K562 (cell line): Measurements from ENCODE around the gene TPO. TPM values are rescaled to one million over a fixed set of nuclear protein-coding genes. Genes with fewer than 3 reads are reported as not detected.

Experiments
- ATAC-seq: fragments of 200-7000 bp; cut with Tn5 transposase; 3 replicates; pipeline ENCODE4 v1.9.1; 2020; ENCODE audit warnings: moderate library complexity
- BruUV-seq: library from RNA; stranded (reverse); fragments of 400-500 nt; replicated peaks from 2 replicates; lab custom pipeline; 2021; lab: Mats Ljungman, UMichigan
- CTCF ChIA-PET: fragments of 300-600 bp; formaldehyde crosslinking; extraction: SDS; loops from one replicate; lab custom pipeline; 2021; ENCODE audit warnings: low intra/inter-chr PET ratio; lab: Yijun Ruan, JAX
- POLR2A ChIA-PET: fragments of 300-600, 350-650 bp; sonication (Branson Sonifier 250); formaldehyde crosslinking; extraction: SDS; loops from one replicate; lab custom pipeline; 2021; ENCODE audit warnings: antibody characterized with exemption, inconsistent platforms; lab: Yijun Ruan, JAX
- DNase-seq, 4 experiments: peaks; one replicate each; pipeline versions ENCODE4 v3.0.0 to v3.0.0-alpha.2; 2011 to 2018; ENCODE audit warnings: low spot score in 3 of 4, mixed read lengths in 3 of 4; ENCODE audit errors: extremely low read depth in 1 of 4
- FAIRE-seq: peaks from 2 replicates; lab custom pipeline; 2011; peaks lifted over from hg19 to GRCh38; lab: Jason Lieb, UNC
- H2AFZ ChIP-seq: 2 replicates; pipeline ENCODE4 v1.6.0; 2011; ENCODE audit warnings: low read depth, low read length, control low read depth, inconsistent platforms
- H3K27ac ChIP-seq: fragments of 200-600 bp; 3 replicates; pipeline ENCODE4 v1.8.0; 2011; ENCODE audit warnings: low read depth, mild to moderate bottlenecking, control low read depth, inconsistent platforms, low read length, moderate library complexity, mixed read lengths; ENCODE audit errors: extremely low read depth
- H3K27me3 ChIP-seq, 2 experiments: fragments of 300-600 bp in 1 of 2; 2 replicates in 1 of 2; 3 replicates in 1 of 2; pipeline versions ENCODE4 v1.6.0 to v1.8.0; 2011; ENCODE audit warnings: inconsistent platforms in 2 of 2, low read length in 2 of 2, mild to moderate bottlenecking in 1 of 2, mixed read lengths in 1 of 2, moderate library complexity in 1 of 2; ENCODE audit not compliant: control insufficient read depth in 2 of 2, insufficient read depth in 2 of 2
- H3K36me3 ChIP-seq: fragments of 300-600 bp; 3 replicates; pipeline ENCODE4 v1.8.0; 2011; ENCODE audit warnings: mild to moderate bottlenecking, low read length, inconsistent platforms; ENCODE audit not compliant: control insufficient read depth, insufficient read depth
- H3K4me1 ChIP-seq, 2 experiments: fragments of 200-600 bp in 1 of 2; replicated peaks in 1 of 2; 2 replicates in 1 of 2; 3 replicates in 1 of 2; pipeline versions ENCODE4 v1.5.1 to v1.8.0; 2011; ENCODE audit warnings: inconsistent platforms in 2 of 2, low read length in 2 of 2, mild to moderate bottlenecking in 1 of 2, mixed read lengths in 1 of 2, moderate library complexity in 1 of 2; ENCODE audit not compliant: control insufficient read depth in 2 of 2, insufficient read depth in 2 of 2
- H3K4me2 ChIP-seq: 2 replicates; pipeline ENCODE4 v1.6.1; 2011; ENCODE audit warnings: low read length, control low read depth, inconsistent platforms, mixed read lengths; ENCODE audit not compliant: insufficient read depth
- H3K4me3 ChIP-seq: fragments of 200-600 bp; sonication (generic), shearing (Covaris generic); 2 replicates; pipeline ENCODE4 v1.5.1; 2016; ENCODE audit warnings: control low read depth, inconsistent platforms
- H3K79me2 ChIP-seq: fragments of 200-600 bp; 3 replicates; pipeline ENCODE4 v1.8.0; 2011; ENCODE audit warnings: low read length, inconsistent platforms; ENCODE audit not compliant: control insufficient read depth, insufficient read depth
- H3K9ac ChIP-seq, 2 experiments: 2 replicates each; pipeline versions ENCODE4 v1.6.0 to v1.6.1; 2011; ENCODE audit warnings: low read depth in 2 of 2, low read length in 2 of 2, control low read depth in 1 of 2, inconsistent platforms in 1 of 2, mild to moderate bottlenecking in 1 of 2, mixed read lengths in 1 of 2; ENCODE audit not compliant: insufficient read depth in 1 of 2
- H3K9me1 ChIP-seq: one replicate; pipeline ENCODE4 v1.6.0; 2011; ENCODE audit warnings: inconsistent platforms, mild to moderate bottlenecking, low read length, moderate library complexity; ENCODE audit not compliant: control insufficient read depth, insufficient read depth
- H3K9me3 ChIP-seq: replicated peaks from 2 replicates; pipeline ENCODE4 v1.5.1; 2011; ENCODE audit warnings: low read depth, low read length, inconsistent platforms; ENCODE audit not compliant: control insufficient read depth, insufficient read depth
- H4K20me1 ChIP-seq: replicated peaks from 2 replicates; pipeline ENCODE4 v1.6.1; 2011; ENCODE audit warnings: low read length, inconsistent platforms, mixed read lengths; ENCODE audit not compliant: control insufficient read depth, insufficient read depth
- C11orf30 ChIP-seq: fragments of 450-650 bp; IDR thresholded peaks from 2 replicates; pipeline ENCODE4 v1.6.1; 2016; ENCODE audit warnings: low read depth, mild to moderate bottlenecking
- CHD1 ChIP-seq: fragments of 200-600 bp; sonication (generic); IDR thresholded peaks from one replicate; pipeline ENCODE4 v1.6.1; 2012; ENCODE audit warnings: mild to moderate bottlenecking, moderate library complexity, low read length, inconsistent platforms
- CSDE1 ChIP-seq, 2 experiments: fragments of 450-650 bp; IDR thresholded peaks; 2 replicates each; pipeline ENCODE4 v1.6.1; 2016; ENCODE audit warnings: mild to moderate bottlenecking in 1 of 2
- GATAD2A ChIP-seq: fragments of 450-650 bp; IDR thresholded peaks from 2 replicates; pipeline ENCODE4 v1.6.1; 2017
- PPARD ChIP-seq: fragments of 250-450 bp; sonication (Bioruptor Pico); IDR thresholded peaks from 2 replicates; pipeline ENCODE4 v1.8.0; 2022; ENCODE audit warnings: inconsistent platforms, mild to moderate bottlenecking, moderate library complexity
- PURB ChIP-seq: sonication (generic); formaldehyde crosslinking; IDR thresholded peaks from 2 replicates; pipeline ENCODE4 v1.9.0; 2021; ENCODE audit warnings: low read depth, mild to moderate bottlenecking, missing genetic modification reagents
- SUPT5H ChIP-seq: fragments of 450-650 bp; IDR thresholded peaks from 2 replicates; pipeline ENCODE4 v1.6.1; 2016
- TEAD2 ChIP-seq: fragments of 450-650 bp; IDR thresholded peaks from 2 replicates; pipeline ENCODE4 v1.6.1; 2016; ENCODE audit warnings: missing genetic modification characterization, control low read depth, missing compliant biosample characterization
- XRCC5 ChIP-seq: fragments of 200-400 bp; formaldehyde crosslinking; IDR thresholded peaks from 2 replicates; pipeline ENCODE4 v1.6.1; 2017; ENCODE audit warnings: low read depth, mild to moderate bottlenecking, low read length
- ZFP36 ChIP-seq: fragments of 150-350 bp; IDR thresholded peaks from 2 replicates; pipeline ENCODE4 v1.6.1; 2018; ENCODE audit warnings: low read length, low read depth; ENCODE audit not compliant: partially characterized antibody
- ZKSCAN8 ChIP-seq: fragments of 200-800 bp; sonication (Bioruptor generic); IDR thresholded peaks from 2 replicates; pipeline ENCODE4 v1.6.1; 2016; ENCODE audit warnings: missing genetic modification characterization, missing compliant biosample characterization
- ZNF239 ChIP-seq: fragments of 250-450 bp; sonication (Bioruptor Pico); IDR thresholded peaks from 2 replicates; pipeline ENCODE4 v1.4.0; 2020; ENCODE audit warnings: mild to moderate bottlenecking
- WGBS: fragments of 100-300 bp; shearing (Covaris generic); methylation state at CpG from one replicate; pipeline ENCODE4 v1.1.6; 2016; ENCODE audit warnings: low coverage, mixed read lengths; ENCODE audit not compliant: insufficient coverage; ENCODE audit errors: missing lambda C conversion rate; 5-methylcytosine and 5-hydroxymethylcytosine counted together
- in situ Hi-C: fragments of 300-500 bp; cut with MboI; formaldehyde crosslinking; loops from 4 replicates; pipeline ENCODE4 v1.15.0; 2018; ENCODE audit warnings: inconsistent platforms, mixed read lengths
- intact Hi-C: fragments of 100-400 bp; cut with micrococcal nuclease; formaldehyde crosslinking; loops from 2 replicates; pipeline ENCODE4 v1.14.2; 2022
- polyA plus RNA-seq, 8 experiments: library from polyadenylated mRNA; depleted of rRNA in 4 of 8; stranded (reverse) in 5 of 8; unstranded in 3 of 8; fragments of >200 nt; fragmentation: Nextera tagmentation in 2 of 8; fragmentation: Illumina TruSeq in 1 of 8; extraction: Ambion mirVana in 2 of 8; extraction: Trizol in 1 of 8; gene quantifications; 2 replicates each; pipeline versions ENCODE4 v1.2.1 to v1.2.3, GENCODE V29; 2011 to 2014; ENCODE audit warnings: inconsistent platforms in 1 of 8, missing spikeins in 1 of 8
- total RNA-seq, 7 experiments: library from RNA; depleted of rRNA in 6 of 7; stranded (reverse); fragments of >200 nt in 6 of 7; fragmentation: Illumina TruSeq in 2 of 7; extraction: Trizol in 2 of 7; gene quantifications; 2 replicates each; pipeline versions ENCODE4 v1.2.1 to v1.2.3, GENCODE V29; 2011 to 2021; ENCODE audit warnings: low replicate concordance in 1 of 7
- TF ChIP-seq, protein P1 (sequence below), 2 experiments: fragments of 450-650 bp in 1 of 2; sonication (generic) in 1 of 2; formaldehyde crosslinking in 1 of 2; IDR thresholded peaks; 2 replicates each; pipeline versions ENCODE4 v1.7.1 to v1.9.0; 2016 to 2022; ENCODE audit warnings: inconsistent platforms in 1 of 2, mild to moderate bottlenecking in 1 of 2, missing genetic modification reagents in 1 of 2

The TPO gene
- total and polyA plus RNA-seq, 9 of the 15 experiments (the other 6 are each of a cell fraction or from before 2014, with no cell fraction given), result not detected

DNA sequence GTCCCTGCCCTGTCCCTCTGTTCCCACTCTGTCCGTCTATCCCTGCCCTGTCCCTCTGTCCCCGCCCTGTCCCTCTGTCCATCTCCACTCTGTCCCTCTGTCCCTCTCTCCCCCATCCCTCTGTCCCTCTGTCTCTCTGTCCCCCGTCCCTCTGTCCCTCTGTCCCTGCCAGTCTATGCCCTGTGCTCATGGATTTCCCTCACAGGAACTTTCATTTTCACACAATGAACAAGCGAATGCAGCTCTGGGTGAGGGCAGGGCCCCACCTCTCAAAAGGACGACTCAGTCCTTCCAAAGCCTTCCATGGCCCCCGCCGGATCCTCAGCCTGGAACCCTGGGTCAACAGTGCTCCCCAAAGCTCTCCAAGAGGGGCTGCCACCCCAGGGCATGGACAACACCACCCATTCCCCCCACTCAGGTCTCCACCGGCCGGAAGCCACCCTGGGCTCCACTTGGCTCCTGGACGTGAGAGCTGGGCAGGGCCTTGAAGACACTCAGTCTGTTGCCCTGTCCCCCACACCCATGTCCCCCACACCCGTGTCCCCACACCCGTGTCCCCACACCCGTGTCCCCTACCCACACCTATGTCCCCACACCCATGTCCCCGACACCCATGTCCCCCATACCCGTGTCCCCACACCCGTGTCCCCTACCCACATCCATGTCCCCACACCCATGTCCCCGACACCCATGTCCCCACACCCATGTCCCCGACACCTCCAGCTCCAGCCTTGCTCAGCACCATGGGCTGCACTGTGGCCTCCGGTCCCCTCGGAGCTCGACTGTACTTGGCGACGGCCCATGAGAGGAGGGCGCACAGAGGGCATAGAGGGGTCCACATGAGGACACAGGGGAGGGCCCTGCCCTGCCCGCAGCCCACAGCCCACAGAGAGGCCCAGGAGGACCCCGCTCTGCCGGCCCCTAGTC is 175.1 kb downstream of the TPO start:
- Histone ChIP-seq H3K9me1 (no peaks in the 10 kb centered on the region), H3K9me3 (no peaks in the 10 kb centered on the region), H3K4me1 (no peaks in the 10 kb centered on the region; a peak in 1 of 5 replicates), H3K79me2 (no peaks in the 10 kb centered on the region), H3K4me3 (no peak overlapping the region), H3K9ac (no peak overlapping the region), H4K20me1 (no peaks in the 10 kb centered on the region), H3K27me3 (peaks cover under 1 to 40% of the 10 kb centered on the region in 2 experiments; a peak in 3 of 5 replicates), H3K36me3 (no peaks in the 10 kb centered on the region), H2AFZ (no peak overlapping the region), H3K4me2 (no peak overlapping the region), H3K27ac (no peak overlapping the region)
- POLR2A ChIA-PET, result interaction anchor here (0.6 to 0.7 kb wide), 3 partner anchors 12 to 178 kb away, joined by 3 to 6 read pairs (median 4); no protein-coding TSS in a partner anchor
- intact Hi-C loops (no loop called here), in situ Hi-C loops (no loop called here)
- no peak for DNase-seq
- BruUV-seq, result no TSS peak
- no peak for FAIRE-seq
- CTCF ChIA-PET, result no interaction called here
- WGBS, result under 1% methylated on average over 18 of the region's 27 CpGs
- no peak for ATAC-seq
- TF ChIP-seq ZFP36 (no peak), SUPT5H (no peak), ZNF239 (CRISPR knock-in tag) (no peak), TEAD2 (no peak), ZKSCAN8 (CRISPR knock-in tag) (no peak), XRCC5 (no peak), CHD1 (no peak), C11orf30 (no peak), GATAD2A (no peak), PPARD (no peak), CSDE1 (IDR thresholded peaks at IDR 0.05) (no peak), PURB (CRISPR knock-in tag) (no peak)
- TF ChIP-seq, protein P1, sequence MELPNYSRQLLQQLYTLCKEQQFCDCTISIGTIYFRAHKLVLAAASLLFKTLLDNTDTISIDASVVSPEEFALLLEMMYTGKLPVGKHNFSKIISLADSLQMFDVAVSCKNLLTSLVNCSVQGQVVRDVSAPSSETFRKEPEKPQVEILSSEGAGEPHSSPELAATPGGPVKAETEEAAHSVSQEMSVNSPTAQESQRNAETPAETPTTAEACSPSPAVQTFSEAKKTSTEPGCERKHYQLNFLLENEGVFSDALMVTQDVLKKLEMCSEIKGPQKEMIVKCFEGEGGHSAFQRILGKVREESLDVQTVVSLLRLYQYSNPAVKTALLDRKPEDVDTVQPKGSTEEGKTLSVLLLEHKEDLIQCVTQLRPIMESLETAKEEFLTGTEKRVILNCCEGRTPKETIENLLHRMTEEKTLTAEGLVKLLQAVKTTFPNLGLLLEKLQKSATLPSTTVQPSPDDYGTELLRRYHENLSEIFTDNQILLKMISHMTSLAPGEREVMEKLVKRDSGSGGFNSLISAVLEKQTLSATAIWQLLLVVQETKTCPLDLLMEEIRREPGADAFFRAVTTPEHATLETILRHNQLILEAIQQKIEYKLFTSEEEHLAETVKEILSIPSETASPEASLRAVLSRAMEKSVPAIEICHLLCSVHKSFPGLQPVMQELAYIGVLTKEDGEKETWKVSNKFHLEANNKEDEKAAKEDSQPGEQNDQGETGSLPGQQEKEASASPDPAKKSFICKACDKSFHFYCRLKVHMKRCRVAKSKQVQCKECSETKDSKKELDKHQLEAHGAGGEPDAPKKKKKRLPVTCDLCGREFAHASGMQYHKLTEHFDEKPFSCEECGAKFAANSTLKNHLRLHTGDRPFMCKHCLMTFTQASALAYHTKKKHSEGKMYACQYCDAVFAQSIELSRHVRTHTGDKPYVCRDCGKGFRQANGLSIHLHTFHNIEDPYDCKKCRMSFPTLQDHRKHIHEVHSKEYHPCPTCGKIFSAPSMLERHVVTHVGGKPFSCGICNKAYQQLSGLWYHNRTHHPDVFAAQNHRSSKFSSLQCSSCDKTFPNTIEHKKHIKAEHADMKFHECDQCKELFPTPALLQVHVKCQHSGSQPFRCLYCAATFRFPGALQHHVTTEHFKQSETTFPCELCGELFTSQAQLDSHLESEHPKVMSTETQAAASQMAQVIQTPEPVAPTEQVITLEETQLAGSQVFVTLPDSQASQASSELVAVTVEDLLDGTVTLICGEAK (IDR thresholded peaks at IDR 0.05), result no peak
- TF ChIP-seq, protein P1 (CRISPR knock-in tag; IDR thresholded peaks at IDR 0.05), result no peak
